ENCODE measurements around the gene RAB5A. TPM values are rescaled to one million over a fixed set of nuclear protein-coding genes. Genes with fewer than 3 reads are reported as not detected.
A peak's percentile ranks its signal among the peaks of the same experiment; 100 is the strongest.

The RAB5A gene
- total RNA-seq, 6 donors from 2014 or later, result 45.9 to 114 (median 70.8) TPM

- ATAC-seq (ENCODE audit: low FRiP score in 2 of 2) (no peak), DNase-seq (peak in 1 of 2 donors; percentile 30)
- TF ChIP-seq POLR2AphosphoS5 (IDR thresholded peaks at IDR 0.05) (no peak), POLR2A (IDR thresholded peaks at IDR 0.05) (no peak), EP300 (IDR thresholded peaks at IDR 0.05) (no peak), CTCF (IDR thresholded peaks at IDR 0.05) (no peak)
- H3K9me3 ChIP-seq, result no peaks in the 10 kb centered on the region
- no peaks in the 10 kb centered on the region for H3K36me3 ChIP-seq
- H3K4me1 ChIP-seq, result no peaks in the 10 kb centered on the region
- H3K4me3 ChIP-seq, result no peak within 1 kb of the TSS
- no peaks in the 10 kb centered on the region for H3K27me3 ChIP-seq
- 36 to 39% methylated on average over 5 of the region's 5 CpGs for whole genome bisulfite sequencing, 2 donors
- no peak within 1 kb of the TSS for H3K27ac ChIP-seq
Observed at GRCh38 chr3:19934098-19934566, 12.8 kb upstream of the RAB5A start, which contains the start of gene EFHB. Gene EFHB, minus strand, starts transcription at chr3:19934217. Its CDS starts 199 bp downstream, at chr3:19934018.

DNA sequence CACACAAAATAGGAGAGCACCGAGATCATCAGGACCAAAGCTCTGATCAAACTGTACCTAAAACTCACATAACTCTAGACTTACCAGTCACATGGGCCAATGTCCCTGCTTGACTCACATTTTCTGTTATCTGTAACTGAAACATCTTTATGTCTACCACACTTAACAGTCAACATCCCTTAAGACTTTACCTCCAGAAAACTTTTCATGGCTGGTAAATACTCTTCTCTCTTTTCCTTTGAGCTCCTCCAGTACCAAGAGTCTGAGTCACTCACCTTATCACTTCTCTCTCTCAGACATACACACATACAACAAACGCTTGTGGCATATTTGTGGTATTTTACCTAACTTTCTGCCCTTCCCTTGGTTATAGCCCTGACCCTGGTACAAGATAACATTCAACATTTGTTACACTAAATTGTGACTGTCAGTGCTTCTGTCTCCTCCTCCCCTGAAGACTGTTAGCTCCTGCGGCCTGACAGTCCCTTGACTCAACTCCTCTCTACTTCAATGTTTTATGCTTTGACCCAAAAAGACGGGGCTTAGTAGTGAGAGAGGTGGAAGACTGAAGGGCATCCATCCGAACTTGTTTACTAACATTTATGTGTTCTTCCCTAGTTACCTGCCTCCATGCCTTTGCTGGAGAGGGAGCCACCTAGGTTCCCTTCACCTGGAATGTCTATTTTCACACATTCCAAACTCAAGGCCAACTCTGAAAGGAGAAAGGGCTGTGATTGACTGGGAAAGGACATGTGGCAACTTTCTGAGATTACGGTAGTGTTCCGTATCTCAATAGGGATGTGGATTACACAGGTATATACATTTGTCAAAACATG, 9.2 kb upstream of the RAB5A start:
- TF ChIP-seq EP300 (IDR thresholded peaks at IDR 0.05) (no peak), POLR2A (IDR thresholded peaks at IDR 0.05) (no peak), CTCF (IDR thresholded peaks at IDR 0.05) (no peak), POLR2AphosphoS5 (IDR thresholded peaks at IDR 0.05) (no peak)
- no peaks in the 10 kb centered on the region for H3K4me1 ChIP-seq
- no peak overlapping the region for H3K27ac ChIP-seq
- no peaks in the 10 kb centered on the region for H3K9me3 ChIP-seq
- H3K36me3 ChIP-seq, result no peaks in the 10 kb centered on the region
- DNase-seq, result no peak
- WGBS, 2 donors, result 68 to 85% methylated on average over 7 of the region's 7 CpGs
- H3K27me3 ChIP-seq, result no peaks in the 10 kb centered on the region
- no peak overlapping the region for H3K4me3 ChIP-seq
- ATAC-seq (ENCODE audit: low FRiP score in 2 of 2), result no peak

DNA sequence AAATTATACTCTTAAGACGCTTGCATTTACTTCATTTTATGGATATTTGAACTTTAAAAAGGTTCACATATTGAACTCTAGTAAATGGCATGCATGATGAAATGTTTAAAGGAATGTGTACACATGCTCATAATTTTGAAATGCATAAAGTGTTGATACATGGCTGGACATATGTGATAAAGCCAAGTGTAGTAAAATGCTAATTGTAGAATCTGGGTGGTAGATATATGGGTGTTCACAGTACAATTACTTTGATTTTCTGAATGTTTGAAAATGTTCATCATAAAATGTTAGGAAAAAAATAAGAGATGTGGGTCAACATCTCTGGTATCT, 8.6 kb upstream of the RAB5A start:
- Histone ChIP-seq H3K4me3 (no peak overlapping the region), H3K9me3 (no peaks in the 10 kb centered on the region), H3K36me3 (no peaks in the 10 kb centered on the region), H3K27me3 (no peaks in the 10 kb centered on the region), H3K27ac (no peak overlapping the region), H3K4me1 (no peaks in the 10 kb centered on the region)
- DNase-seq (no peak), ATAC-seq (ENCODE audit: low FRiP score in 2 of 2) (no peak)
- no peak for TF ChIP-seq POLR2A (IDR thresholded peaks at IDR 0.05)
- TF ChIP-seq EP300 (IDR thresholded peaks at IDR 0.05), result no peak
- no peak for TF ChIP-seq CTCF (IDR thresholded peaks at IDR 0.05)
- no peak for TF ChIP-seq POLR2AphosphoS5 (IDR thresholded peaks at IDR 0.05)
- WGBS, 2 donors, result 81 to 91% methylated on average over 1 of the region's 1 CpG

GRCh38 chr3:19940643-19941042, 6.3 kb upstream of the RAB5A start:
- no peaks in the 10 kb centered on the region for H3K36me3 ChIP-seq
- 86 to 95% methylated on average over 1 of the region's 1 CpG for whole genome bisulfite sequencing, 2 donors
- peaks cover 0 to under 1% (median 0%) of the 10 kb centered on the region in 4 donors for H3K4me1 ChIP-seq
- DNase-seq (no peak), ATAC-seq (ENCODE audit: low FRiP score in 2 of 2) (no peak)
- no peaks in the 10 kb centered on the region for H3K9me3 ChIP-seq
- no peaks in the 10 kb centered on the region for H3K27me3 ChIP-seq
- TF ChIP-seq POLR2A (IDR thresholded peaks at IDR 0.05) (no peak), EP300 (IDR thresholded peaks at IDR 0.05) (no peak), CTCF (IDR thresholded peaks at IDR 0.05) (no peak), POLR2AphosphoS5 (IDR thresholded peaks at IDR 0.05) (no peak)
- no peak overlapping the region for H3K27ac ChIP-seq
- no peak overlapping the region for H3K4me3 ChIP-seq

All from upper lobe of left lung (tissue), 6 donors.